PC-3 (cell line): Measurements from ENCODE around the gene GLIPR1.

Experiments used
- EZH2 ChIP-seq: fragments of 300-600 bp; sonication (generic); IDR thresholded peaks from one replicate; pipeline ENCODE4 v1.6.1; 2017; ENCODE audit warnings: antibody characterized with exemption, mild to moderate bottlenecking, low read length; ENCODE audit not compliant: unreplicated experiment
- TF ChIP-seq, protein P1 (sequence below): fragments of 300-600 bp; sonication (generic); conservative IDR thresholded peaks from 2 replicates; pipeline ENCODE4 v1.5.1; 2017; ENCODE audit warnings: antibody characterized with exemption, low read depth, mild to moderate bottlenecking, low read length

- TF ChIP-seq, protein P1, sequence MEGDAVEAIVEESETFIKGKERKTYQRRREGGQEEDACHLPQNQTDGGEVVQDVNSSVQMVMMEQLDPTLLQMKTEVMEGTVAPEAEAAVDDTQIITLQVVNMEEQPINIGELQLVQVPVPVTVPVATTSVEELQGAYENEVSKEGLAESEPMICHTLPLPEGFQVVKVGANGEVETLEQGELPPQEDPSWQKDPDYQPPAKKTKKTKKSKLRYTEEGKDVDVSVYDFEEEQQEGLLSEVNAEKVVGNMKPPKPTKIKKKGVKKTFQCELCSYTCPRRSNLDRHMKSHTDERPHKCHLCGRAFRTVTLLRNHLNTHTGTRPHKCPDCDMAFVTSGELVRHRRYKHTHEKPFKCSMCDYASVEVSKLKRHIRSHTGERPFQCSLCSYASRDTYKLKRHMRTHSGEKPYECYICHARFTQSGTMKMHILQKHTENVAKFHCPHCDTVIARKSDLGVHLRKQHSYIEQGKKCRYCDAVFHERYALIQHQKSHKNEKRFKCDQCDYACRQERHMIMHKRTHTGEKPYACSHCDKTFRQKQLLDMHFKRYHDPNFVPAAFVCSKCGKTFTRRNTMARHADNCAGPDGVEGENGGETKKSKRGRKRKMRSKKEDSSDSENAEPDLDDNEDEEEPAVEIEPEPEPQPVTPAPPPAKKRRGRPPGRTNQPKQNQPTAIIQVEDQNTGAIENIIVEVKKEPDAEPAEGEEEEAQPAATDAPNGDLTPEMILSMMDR = no peak
- TF ChIP-seq EZH2 = no peak
These were observed 8.6 kb downstream of the GLIPR1 start for GRCh38 chr12:75489187-75489586.
